GM21786 (cell line): ENCODE measurements around the gene P3H4.

Experiments
- ATAC-seq: cut with Tn5 transposase; IDR thresholded peaks from one replicate; pipeline ENCODE4 v1.9.1; 2021; ENCODE audit not compliant: unreplicated experiment

The P3H4 gene

GRCh38 chr17:41772586-41773189, 39.1 kb downstream of the P3H4 start:
- ATAC-seq = no peak

GRCh38 chr17:41772218-41772585, 39.5 kb downstream of the P3H4 start:
- ATAC-seq = no peak

GRCh38 chr17:41771389-41772206, 40.2 kb downstream of the P3H4 start:
- no peak for ATAC-seq

GRCh38 chr17:41769985-41770384, 41.8 kb downstream of the P3H4 start:
- no peak for ATAC-seq

GRCh38 chr17:41769346-41769862, 42.3 kb downstream of the P3H4 start:
- no peak for ATAC-seq

GRCh38 chr17:41768682-41769288, 43.0 kb downstream of the P3H4 start:
- no peak for ATAC-seq

GRCh38 chr17:41767324-41768042, 44.3 kb downstream of the P3H4 start:
- no peak for ATAC-seq

GRCh38 chr17:41766135-41766534, 45.6 kb downstream of the P3H4 start:
- ATAC-seq = no peak

GRCh38 chr17:41763327-41763726, 48.4 kb downstream of the P3H4 start:
- ATAC-seq = no peak

- no peak for ATAC-seq
Measured at GRCh38 chr17:41762841-41763240, 48.9 kb downstream of the P3H4 start.

GRCh38 chr17:41762391-41762790, 49.4 kb downstream of the P3H4 start:
- no peak for ATAC-seq

GRCh38 chr17:41760878-41761277, 50.9 kb downstream of the P3H4 start:
- ATAC-seq = no peak

GRCh38 chr17:41758601-41759000, 53.1 kb downstream of the P3H4 start:
- no peak for ATAC-seq

GRCh38 chr17:41754066-41754465, 57.7 kb downstream of the P3H4 start:
- ATAC-seq = no peak
